Neuronal stem cell (in vitro differentiated cells): ENCODE data around the gene MAN1B1.

Source experiments
- DNase-seq: peaks from one replicate; pipeline ENCODE4 v3.0.0-alpha.2; 2013; ENCODE audit warnings: low spot score
- H2AFZ ChIP-seq: one replicate; pipeline ENCODE4 v1.6.1; 2013; ENCODE audit warnings: mild to moderate bottlenecking, low read length, inconsistent platforms
- H2AK5ac ChIP-seq: 2 replicates; pipeline ENCODE4 v1.6.1; 2013; ENCODE audit warnings: low read depth, mild to moderate bottlenecking, inconsistent platforms, low read length, moderate library complexity, mixed read lengths
- H2BK120ac ChIP-seq: 2 replicates; pipeline ENCODE4 v1.6.1; 2013; ENCODE audit warnings: low read depth, mild to moderate bottlenecking, inconsistent platforms, low read length, moderate library complexity, mixed read lengths
- H2BK12ac ChIP-seq: one replicate; pipeline ENCODE4 v1.6.1; 2013; ENCODE audit warnings: low read length, inconsistent platforms
- H2BK15ac ChIP-seq: 2 replicates; pipeline ENCODE4 v1.6.1; 2013; ENCODE audit warnings: mild to moderate bottlenecking, low read length, inconsistent platforms, mixed read lengths
- H2BK5ac ChIP-seq: one replicate; pipeline ENCODE4 v1.6.1; 2013; ENCODE audit warnings: inconsistent platforms, mild to moderate bottlenecking, low read length, moderate library complexity
- H3K14ac ChIP-seq: one replicate; pipeline ENCODE4 v1.6.1; 2013; ENCODE audit warnings: low read length, inconsistent platforms
- H3K18ac ChIP-seq: 2 replicates; pipeline ENCODE4 v1.6.1; 2013; ENCODE audit warnings: low read length, inconsistent platforms
- H3K23ac ChIP-seq: 2 replicates; pipeline ENCODE4 v1.6.1; 2013; ENCODE audit warnings: low read depth, mild to moderate bottlenecking, mixed read lengths, low read length, inconsistent platforms; ENCODE audit not compliant: poor library complexity
- H3K27ac ChIP-seq: replicated peaks from 3 replicates; pipeline ENCODE4 v1.5.1; 2013; ENCODE audit warnings: low read length, inconsistent platforms
- H3K27me3 ChIP-seq, 3 experiments: 2 replicates each; pipeline ENCODE4 v1.6.1; 2013; ENCODE audit warnings: low read length in 3 of 3, mild to moderate bottlenecking in 2 of 3, inconsistent platforms in 1 of 3, low read depth in 1 of 3, mixed read lengths in 1 of 3, moderate library complexity in 1 of 3; ENCODE audit not compliant: control insufficient read depth in 3 of 3, insufficient read depth in 3 of 3
- H3K36me3 ChIP-seq, 2 donors: replicated peaks in 1 of 2; 2 replicates each; pipeline ENCODE4 v1.6.1; 2013; ENCODE audit warnings: low read length in 2 of 2; ENCODE audit not compliant: control insufficient read depth in 2 of 2, insufficient read depth in 2 of 2
- H3K4ac ChIP-seq: 2 replicates; pipeline ENCODE4 v1.6.1; 2013; ENCODE audit warnings: inconsistent platforms, mild to moderate bottlenecking, low read length, moderate library complexity
- H3K4me1 ChIP-seq, 2 donors: 1 replicate in 1 of 2; 2 replicates in 1 of 2; pipeline ENCODE4 v1.6.1; 2013; ENCODE audit warnings: low read length in 2 of 2, low read depth in 1 of 2; ENCODE audit not compliant: control insufficient read depth in 2 of 2, insufficient read depth in 1 of 2
- H3K4me2 ChIP-seq: one replicate; pipeline ENCODE4 v1.6.1; 2013; ENCODE audit warnings: mild to moderate bottlenecking, low read length, inconsistent platforms; ENCODE audit not compliant: insufficient read depth, poor library complexity, severe bottlenecking
- H3K4me3 ChIP-seq, 2 donors: 2 replicates each; pipeline ENCODE4 v1.5.1; 2013; ENCODE audit warnings: low read length in 2 of 2, mild to moderate bottlenecking in 2 of 2, inconsistent platforms in 1 of 2, moderate library complexity in 1 of 2
- H3K79me1 ChIP-seq: one replicate; pipeline ENCODE4 v1.6.1; 2013; ENCODE audit warnings: low read depth, mild to moderate bottlenecking, inconsistent platforms, low read length, moderate library complexity
- H3K9ac ChIP-seq: one replicate; pipeline ENCODE4 v1.6.1; 2013; ENCODE audit warnings: mild to moderate bottlenecking, low read depth, low read length, inconsistent platforms; ENCODE audit not compliant: poor library complexity
- H3K9me3 ChIP-seq, 2 donors: replicated peaks in 1 of 2; 2 replicates each; pipeline versions ENCODE3 to v1.6.1; 2013; ENCODE audit warnings: low read length in 2 of 2, mild to moderate bottlenecking in 2 of 2, inconsistent platforms in 1 of 2, low read depth in 1 of 2, mixed read lengths in 1 of 2, moderate library complexity in 1 of 2; ENCODE audit not compliant: control insufficient read depth in 2 of 2, insufficient read depth in 1 of 2
- H4K8ac ChIP-seq: one replicate; pipeline ENCODE4 v1.6.1; 2013; ENCODE audit warnings: low read depth, mild to moderate bottlenecking, inconsistent platforms, low read length, moderate library complexity
- H4K91ac ChIP-seq: one replicate; pipeline ENCODE4 v1.6.1; 2013; ENCODE audit warnings: low read length, low read depth, mild to moderate bottlenecking, inconsistent platforms; ENCODE audit not compliant: poor library complexity
- WGBS, 2 donors: extraction: QIAGEN DNeasy Blood & Tissue Kit; methylation state at CpG; one replicate each; pipeline ENCODE4 v1.1.7; 2013; ENCODE audit warnings: missing lambda C conversion rate in 2 of 2, mixed read lengths in 1 of 2; ENCODE audit not compliant: insufficient read length in 2 of 2, insufficient replicate concordance in 1 of 2; ENCODE audit errors: extremely low coverage in 2 of 2; 5-methylcytosine and 5-hydroxymethylcytosine counted together

Gene MAN1B1

GRCh38 chr9:137069508-137070091, 17.2 kb upstream of the MAN1B1 start:
- DNase-seq = no peak

GRCh38 chr9:137070201-137070905, 16.4 kb upstream of the MAN1B1 start, which contains the start of gene SAPCD2:
TSS of gene SAPCD2 (minus strand) at chr9:137070557. CDS start at chr9:137070460, 97 bp downstream.
- Histone ChIP-seq H2AK5ac (peak within 1 kb of the TSS; percentile 90), H3K14ac (peak within 1 kb of the TSS; percentile 38), H4K8ac (peak within 1 kb of the TSS; percentile 76), H3K27ac (peak within 1 kb of the TSS; percentile 19), H3K4me1 (peaks cover 15% of the 10 kb centered on the region in 2 donors), H3K4ac (no peak within 1 kb of the TSS), H4K91ac (peak within 1 kb of the TSS; percentile 72), H3K23ac (peak within 1 kb of the TSS; percentile 85), H2BK12ac (peak within 1 kb of the TSS; percentile 82), H2BK120ac (peak within 1 kb of the TSS; percentile 87), H2BK15ac (peak within 1 kb of the TSS; percentile 98), H3K9me3 (peaks cover 0 to 2% of the 10 kb centered on the region in 2 donors), H3K4me3 (peak within 1 kb of the TSS; percentile 75 to 87), H3K36me3 (peaks cover 0 to 13% of the 10 kb centered on the region in 2 donors), H3K27me3 (peaks cover 3 to 18% (median 18%) of the 10 kb centered on the region in 3 experiments), H3K9ac (peak within 1 kb of the TSS; percentile 91), H3K4me2 (peak within 1 kb of the TSS; percentile 93), H3K79me1 (peaks cover 9% of the 10 kb centered on the region), H2AFZ (peak within 1 kb of the TSS; percentile 94), H3K18ac (peak within 1 kb of the TSS; percentile 95), H2BK5ac (peak within 1 kb of the TSS; percentile 90)
- peak; percentile 86 for DNase-seq
- WGBS, 2 donors = no CpG with 5 or more reads among the region's 74 CpGs

More at GRCh38 chr9:137069508-137070091, 17.2 kb upstream of the MAN1B1 start:
- Histone ChIP-seq H3K4me2 (peak overlapping the region; percentile 93), H2BK120ac (peak overlapping the region; percentile 87), H3K4me3 (peak overlapping the region; percentile 75 to 87), H3K27me3 (peaks cover 3 to 11% (median 10%) of the 10 kb centered on the region in 3 experiments), H3K9ac (peak overlapping the region; percentile 91), H2BK15ac (peak overlapping the region; percentile 49), H3K14ac (peak overlapping the region; percentile 38), H3K23ac (peak overlapping the region; percentile 65), H3K27ac (no peak overlapping the region), H2BK5ac (no peak overlapping the region), H3K79me1 (peaks cover 9% of the 10 kb centered on the region), H3K36me3 (peaks cover 3 to 21% of the 10 kb centered on the region in 2 donors), H4K8ac (peak overlapping the region; percentile 65), H2AFZ (peak overlapping the region; percentile 94), H3K9me3 (peaks cover 0 to 2% of the 10 kb centered on the region in 2 donors), H3K18ac (peak overlapping the region; percentile 95), H4K91ac (no peak overlapping the region), H2BK12ac (no peak overlapping the region), H3K4ac (no peak overlapping the region), H2AK5ac (peak overlapping the region; percentile 90), H3K4me1 (peaks cover 15% of the 10 kb centered on the region in 2 donors)
- WGBS, 2 donors = no CpG with 5 or more reads among the region's 52 CpGs

- Histone ChIP-seq H3K18ac (peak overlapping the region; percentile 95), H3K23ac (peak overlapping the region; percentile 85), H2AFZ (peak overlapping the region; percentile 94), H3K4me2 (peak overlapping the region; percentile 91), H4K8ac (peak overlapping the region; percentile 76), H3K14ac (peak overlapping the region; percentile 1), H2BK15ac (peak overlapping the region; percentile 98), H2BK12ac (peak overlapping the region; percentile 82), H3K4me3 (peak overlapping the region; percentile 67 to 75), H3K4me1 (peaks cover 15% of the 10 kb centered on the region in 2 donors), H2BK120ac (peak overlapping the region; percentile 35), H3K79me1 (peaks cover 9% of the 10 kb centered on the region), H3K27ac (peak overlapping the region; percentile 19), H2BK5ac (peak overlapping the region; percentile 90), H3K4ac (no peak overlapping the region), H3K9me3 (peaks cover 0 to 2% of the 10 kb centered on the region in 2 donors), H4K91ac (peak overlapping the region; percentile 11), H3K36me3 (peaks cover 0 to 8% of the 10 kb centered on the region in 2 donors), H3K27me3 (peaks cover 3 to 20% (median 20%) of the 10 kb centered on the region in 3 experiments), H2AK5ac (peak overlapping the region; percentile 88), H3K9ac (peak overlapping the region; percentile 70)
- DNase-seq = no peak
- WGBS, 2 donors = no CpG with 5 or more reads among the region's 6 CpGs
Observed at GRCh38 chr9:137070906-137071275, 15.9 kb upstream of the MAN1B1 start.

- H2BK12ac ChIP-seq = peak overlapping the region; percentile 82
- H3K4me3 ChIP-seq = peak overlapping the region in 1 of 2 donors; percentile 75
- peak overlapping the region; percentile 98 for H2BK15ac ChIP-seq
- DNase-seq = no peak
- peaks cover 0 to 2% of the 10 kb centered on the region in 2 donors for H3K9me3 ChIP-seq
- H3K18ac ChIP-seq = peak overlapping the region; percentile 95
- no peak overlapping the region for H3K4ac ChIP-seq
- H3K23ac ChIP-seq = peak overlapping the region; percentile 34
- H2BK5ac ChIP-seq = peak overlapping the region; percentile 90
- peaks cover 15% of the 10 kb centered on the region in 2 donors for H3K4me1 ChIP-seq
- H2AK5ac ChIP-seq = peak overlapping the region; percentile 88
- H3K27ac ChIP-seq = peak overlapping the region; percentile 19
- peak overlapping the region; percentile 76 for H4K8ac ChIP-seq
- H3K9ac ChIP-seq = peak overlapping the region; percentile 32
- H2BK120ac ChIP-seq = peak overlapping the region; percentile 35
- H3K36me3 ChIP-seq = peaks cover 0 to 4% of the 10 kb centered on the region in 2 donors
- peaks cover 3 to 24% (median 22%) of the 10 kb centered on the region in 3 experiments for H3K27me3 ChIP-seq
- H4K91ac ChIP-seq = peak overlapping the region; percentile 11
- H2AFZ ChIP-seq = peak overlapping the region; percentile 94
- no peak overlapping the region for H3K4me2 ChIP-seq
- H3K79me1 ChIP-seq = peaks cover 9% of the 10 kb centered on the region
- peak overlapping the region; percentile 1 for H3K14ac ChIP-seq
- WGBS, 2 donors = no CpG with 5 or more reads among the region's 2 CpGs
Observed at GRCh38 chr9:137071282-137071681, 15.5 kb upstream of the MAN1B1 start.
